SJSA1 (cell line): ENCODE data around the gene ZBP1. TPM values are rescaled to one million over a fixed set of nuclear protein-coding genes. Genes with fewer than 3 reads are reported as not detected.

Source experiments
- total RNA-seq: library from RNA; depleted of rRNA; stranded (reverse); fragments of >200 nt; shearing (Covaris generic); gene quantifications from 2 replicates; pipeline ENCODE4 v1.2.3, GENCODE V29; 2014; rRNA removed

The ZBP1 gene
- total RNA-seq, 1 experiment from 2014 or later, result not detected

Other genes with a start within 250 kb of the ZBP1 start
- gene RBM38, start 229.0 kb downstream of the ZBP1 start, total RNA-seq, result 14.1 and 20.8 TPM in 2 replicates
- not detected in 2 replicates for gene CTCFL, start 95.3 kb downstream of the ZBP1 start, total RNA-seq
- gene PCK1, start 59.3 kb downstream of the ZBP1 start, total RNA-seq, result not detected in 2 replicates
- 4.9 and 13.9 TPM in 2 replicates for gene PMEPA1, start 89.6 kb upstream of the ZBP1 start, total RNA-seq